HepG2 (cell line): Measurements from ENCODE around the gene MBL2. TPM values are rescaled to one million over a fixed set of nuclear protein-coding genes. Genes with fewer than 3 reads are reported as not detected.

Experiments used
- CHCHD3 ChIP-seq: sonication (generic); formaldehyde crosslinking; IDR thresholded peaks from 2 replicates; pipeline ENCODE4 v1.8.0; 2022; ENCODE audit warnings: mild to moderate bottlenecking, missing genetic modification reagents, moderate library complexity
- CREB1 ChIP-seq, 2 experiments: fragments of 450-650 bp in 1 of 2; IDR thresholded peaks; 2 replicates each; pipeline ENCODE4 v1.6.1; 2016 to 2017; ENCODE audit warnings: control low read depth in 1 of 2, mild to moderate bottlenecking in 1 of 2, missing compliant biosample characterization in 1 of 2, missing genetic modification characterization in 1 of 2
- DNMT3B ChIP-seq: conservative IDR thresholded peaks from 2 replicates; pipeline ENCODE4 v1.6.1; 2016; ENCODE audit warnings: missing biosample characterization, control low read depth
- HIVEP1 ChIP-seq: sonication (generic); formaldehyde crosslinking; IDR thresholded peaks from 2 replicates; pipeline ENCODE4 v1.4.0; 2020; ENCODE audit warnings: mild to moderate bottlenecking, missing genetic modification reagents
- HMGXB3 ChIP-seq: sonication (generic); formaldehyde crosslinking; IDR thresholded peaks from 2 replicates; pipeline ENCODE4 v1.4.0; 2020; ENCODE audit warnings: missing genetic modification reagents, borderline replicate concordance
- KAT8 ChIP-seq: IDR thresholded peaks from 2 replicates; pipeline ENCODE4 v1.6.1; 2016; ENCODE audit warnings: missing genetic modification reagents, missing compliant biosample characterization
- MIER3 ChIP-seq: IDR thresholded peaks from 2 replicates; pipeline ENCODE4 v1.6.1; 2016; ENCODE audit warnings: missing compliant biosample characterization, borderline replicate concordance
- PHF21A ChIP-seq: sonication (generic); formaldehyde crosslinking; IDR thresholded peaks from 2 replicates; pipeline ENCODE4 v1.5.0; 2020; ENCODE audit warnings: mild to moderate bottlenecking, missing genetic modification reagents
- RXRA ChIP-seq: sonication (generic); formaldehyde crosslinking; IDR thresholded peaks from 2 replicates; pipeline ENCODE4 v1.5.1; 2020; ENCODE audit warnings: missing genetic modification reagents
- SNRNP70 ChIP-seq: fragments of 200-400 bp; formaldehyde crosslinking; IDR thresholded peaks from 2 replicates; pipeline ENCODE4 v1.6.1; 2017; ENCODE audit warnings: mild to moderate bottlenecking, low read depth, low read length, moderate library complexity
- TAF1 ChIP-seq: sonication (generic); formaldehyde crosslinking; IDR thresholded peaks from 2 replicates; pipeline ENCODE4 v1.4.0; 2020; ENCODE audit warnings: missing genetic modification reagents
- YEATS2 ChIP-seq: sonication (generic); formaldehyde crosslinking; IDR thresholded peaks from 2 replicates; pipeline ENCODE4 v1.4.0; 2020; ENCODE audit warnings: missing genetic modification reagents, borderline replicate concordance
- ZBTB20 ChIP-seq: sonication (generic); formaldehyde crosslinking; IDR thresholded peaks from 2 replicates; pipeline ENCODE4 v1.8.1; 2023; ENCODE audit warnings: missing genetic modification reagents, low read depth, mild to moderate bottlenecking, borderline replicate concordance
- ZNF224 ChIP-seq: sonication (generic); formaldehyde crosslinking; IDR thresholded peaks from 2 replicates; pipeline ENCODE4 v1.5.0; 2020; ENCODE audit warnings: mild to moderate bottlenecking, missing genetic modification reagents
- ZNF503 ChIP-seq: sonication (generic); formaldehyde crosslinking; IDR thresholded peaks from 2 replicates; pipeline ENCODE4 v1.4.0; 2020; ENCODE audit warnings: missing genetic modification reagents
- ZNF580 ChIP-seq: IDR thresholded peaks from 2 replicates; pipeline ENCODE4 v1.6.1; 2016; ENCODE audit warnings: low read depth, borderline replicate concordance
- ZNF703 ChIP-seq: sonication (generic); formaldehyde crosslinking; IDR thresholded peaks from 2 replicates; pipeline ENCODE4 v1.5.1; 2020; ENCODE audit warnings: missing genetic modification reagents, mild to moderate bottlenecking, moderate library complexity, borderline replicate concordance
- ZNF772 ChIP-seq: sonication (generic); formaldehyde crosslinking; IDR thresholded peaks from 2 replicates; pipeline ENCODE4 v1.5.0; 2020; ENCODE audit warnings: mild to moderate bottlenecking, missing genetic modification reagents
- polyA plus RNA-seq, 8 experiments: library from polyadenylated mRNA; depleted of rRNA in 3 of 8; stranded (reverse) in 7 of 8; unstranded in 1 of 8; fragments of >200 nt; fragmentation: Illumina TruSeq in 4 of 8; extraction: Trizol in 4 of 8; gene quantifications; 2 replicates each; pipeline versions ENCODE4 v1.2.1 to v1.2.3, GENCODE V29; 2011 to 2016; ENCODE audit warnings: low read depth in 4 of 8, missing spikeins in 1 of 8, mixed read lengths in 1 of 8; ENCODE audit not compliant: insufficient read depth in 1 of 8
- total RNA-seq, 5 experiments: library from RNA; depleted of rRNA; stranded (reverse); fragments of >200 nt; fragmentation: Illumina TruSeq; extraction: Trizol; gene quantifications; 2 replicates each; pipeline ENCODE4 v1.2.3, GENCODE V29; 2016; ENCODE audit warnings: low read depth in 1 of 5
- TF ChIP-seq, protein P1 (sequence below): sonication (generic); formaldehyde crosslinking; IDR thresholded peaks from 2 replicates; pipeline ENCODE4 v1.4.0; 2020; ENCODE audit warnings: mild to moderate bottlenecking, low read depth, missing genetic modification reagents
- TF ChIP-seq, protein P2 (sequence below): sonication (generic); formaldehyde crosslinking; IDR thresholded peaks from 2 replicates; pipeline ENCODE4 v1.5.1; 2020; ENCODE audit warnings: missing genetic modification reagents, mild to moderate bottlenecking, borderline replicate concordance

The MBL2 gene
- total and polyA plus RNA-seq, 2 of the 13 experiments (the other 11 are each of a cell fraction or from before 2014, with no cell fraction given) = 9.6 to 16.2 TPM

GRCh38 chr10:52774600-52775106 lies 2.1 kb upstream of the MBL2 start (continued):
- TF ChIP-seq CHCHD3 (CRISPR knock-in tag) (no peak), YEATS2 (CRISPR knock-in tag) (peak; percentile 30; the same call in 1 of the 2 replicates), ZBTB20 (peak; percentile 94; the same call in 1 of the 2 replicates), ZNF580 (CRISPR knock-in tag) (peak; percentile 85; the same call in 1 of the 2 replicates), TAF1 (CRISPR knock-in tag) (peak; percentile 38; the same call in 1 of the 2 replicates), RXRA (peak; percentile 99), ZNF772 (CRISPR knock-in tag) (peak; percentile 97), MIER3 (CRISPR knock-in tag) (peak; percentile 94), CREB1 (IDR thresholded peaks at IDR 0.05) (no peak), CREB1 (CRISPR knock-in tag; IDR thresholded peaks at IDR 0.05) (peak; percentile 77; the same call in 1 of the 2 replicates), ZNF503 (CRISPR knock-in tag) (peak; percentile 82), ZNF224 (CRISPR knock-in tag) (0 out of 2 replicates have a peak, but pooled peaks have one; percentile 46), ZNF703 (CRISPR knock-in tag) (peak; percentile 66; the same call in 1 of the 2 replicates), KAT8 (CRISPR knock-in tag) (peak; percentile 84), HIVEP1 (CRISPR knock-in tag) (peak; percentile 76; the same call in 1 of the 2 replicates), SNRNP70 (no peak), HMGXB3 (CRISPR knock-in tag) (peak; percentile 74), DNMT3B (no peak), PHF21A (CRISPR knock-in tag) (peak; percentile 95)
- TF ChIP-seq, protein P1, sequence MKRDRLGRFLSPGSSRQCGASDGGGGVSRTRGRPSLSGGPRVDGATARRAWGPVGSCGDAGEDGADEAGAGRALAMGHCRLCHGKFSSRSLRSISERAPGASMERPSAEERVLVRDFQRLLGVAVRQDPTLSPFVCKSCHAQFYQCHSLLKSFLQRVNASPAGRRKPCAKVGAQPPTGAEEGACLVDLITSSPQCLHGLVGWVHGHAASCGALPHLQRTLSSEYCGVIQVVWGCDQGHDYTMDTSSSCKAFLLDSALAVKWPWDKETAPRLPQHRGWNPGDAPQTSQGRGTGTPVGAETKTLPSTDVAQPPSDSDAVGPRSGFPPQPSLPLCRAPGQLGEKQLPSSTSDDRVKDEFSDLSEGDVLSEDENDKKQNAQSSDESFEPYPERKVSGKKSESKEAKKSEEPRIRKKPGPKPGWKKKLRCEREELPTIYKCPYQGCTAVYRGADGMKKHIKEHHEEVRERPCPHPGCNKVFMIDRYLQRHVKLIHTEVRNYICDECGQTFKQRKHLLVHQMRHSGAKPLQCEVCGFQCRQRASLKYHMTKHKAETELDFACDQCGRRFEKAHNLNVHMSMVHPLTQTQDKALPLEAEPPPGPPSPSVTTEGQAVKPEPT (CRISPR knock-in tag) = peak; percentile 42; the same call in 1 of the 2 replicates
- TF ChIP-seq, protein P2, sequence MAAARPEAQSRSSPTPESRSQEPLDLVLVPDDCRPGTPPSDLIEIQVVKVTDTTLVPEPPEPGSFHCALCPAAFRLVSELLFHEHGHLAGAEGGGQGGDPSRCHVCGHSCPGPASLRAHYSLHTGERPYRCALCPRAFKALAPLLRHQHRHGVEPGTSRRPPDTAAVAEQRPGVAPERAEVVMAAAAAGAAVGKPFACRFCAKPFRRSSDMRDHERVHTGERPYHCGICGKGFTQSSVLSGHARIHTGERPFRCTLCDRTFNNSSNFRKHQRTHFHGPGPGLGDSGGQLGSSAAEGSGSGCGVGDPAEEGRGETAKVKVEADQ (CRISPR knock-in tag) = peak; percentile 74
